Parathyroid adenoma (tissue), 2 donors: ENCODE data around the gene ESYT3.
"Not testable (repeated sequence)": the region's sequence is repeated elsewhere in the genome, so short reads cannot be mapped to it uniquely, and the experiment has no call there.

Source experiments
- H2AFZ ChIP-seq: fragments of 300-600 bp; sonication (generic); one replicate; pipeline ENCODE4 v1.7.0; 2017; ENCODE audit warnings: antibody characterized with exemption, mild to moderate bottlenecking
- H3K27ac ChIP-seq: fragments of 300-600 bp; sonication (generic); one replicate; pipeline ENCODE4 v1.7.0; 2017
- H3K27me3 ChIP-seq: fragments of 300-600 bp; sonication (generic); one replicate; pipeline ENCODE4 v1.7.0; 2017; ENCODE audit warnings: low read length; ENCODE audit not compliant: control insufficient read depth, insufficient read depth
- H3K36me3 ChIP-seq: fragments of 300-600 bp; sonication (generic); one replicate; pipeline ENCODE4 v1.7.0; 2017; ENCODE audit warnings: low read length; ENCODE audit not compliant: control insufficient read depth, insufficient read depth
- H3K4me1 ChIP-seq: fragments of 300-600 bp; sonication (generic); one replicate; pipeline ENCODE4 v1.7.0; 2017; ENCODE audit warnings: control low read depth
- H3K4me2 ChIP-seq: fragments of 300-600 bp; sonication (generic); one replicate; pipeline ENCODE4 v1.7.0; 2017; ENCODE audit warnings: low read length
- H3K4me3 ChIP-seq: fragments of 300-600 bp; sonication (generic); one replicate; pipeline ENCODE4 v1.7.0; 2017; ENCODE audit warnings: low read depth, low read length
- H3K79me2 ChIP-seq: fragments of 300-600 bp; sonication (generic); one replicate; pipeline ENCODE4 v1.7.0; 2017; ENCODE audit warnings: control low read depth
- H3K9ac ChIP-seq: fragments of 300-600 bp; sonication (generic); one replicate; pipeline ENCODE4 v1.7.0; 2017; ENCODE audit warnings: mild to moderate bottlenecking
- H3K9me3 ChIP-seq: fragments of 300-600 bp; sonication (generic); one replicate; pipeline ENCODE4 v1.7.0; 2017; ENCODE audit warnings: low read length; ENCODE audit not compliant: control insufficient read depth
- CTCF ChIP-seq: fragments of 300-600 bp; sonication (generic); IDR thresholded peaks from one replicate; pipeline ENCODE4 v1.7.0; 2017; ENCODE audit warnings: antibody characterized with exemption, mild to moderate bottlenecking
- donor health status: primary hyperparathyroidism.

The ESYT3 gene

GRCh38 chr3:138513090-138513843 is 78.9 kb downstream of the ESYT3 start:
- H3K36me3 ChIP-seq = no peaks in the 10 kb centered on the region
- no peak overlapping the region for H3K4me2 ChIP-seq
- TF ChIP-seq CTCF = no peak
- no peaks in the 10 kb centered on the region for H3K27me3 ChIP-seq
- no peak overlapping the region for H2AFZ ChIP-seq
- no peaks in the 10 kb centered on the region for H3K4me1 ChIP-seq
- no peak overlapping the region for H3K27ac ChIP-seq
- H3K4me3 ChIP-seq = no peak overlapping the region
- H3K9me3 ChIP-seq = no peaks in the 10 kb centered on the region
- no peak overlapping the region for H3K9ac ChIP-seq
- H3K79me2 ChIP-seq = no peaks in the 10 kb centered on the region

- not testable (repeated sequence) for H3K9ac ChIP-seq, H3K9me3 ChIP-seq, H2AFZ ChIP-seq, H3K4me2 ChIP-seq, H3K79me2 ChIP-seq, H3K4me1 ChIP-seq, H3K36me3 ChIP-seq, H3K27me3 ChIP-seq, H3K27ac ChIP-seq, H3K4me3 ChIP-seq
These were observed 87.0 kb downstream of the ESYT3 start for GRCh38 chr3:138521445-138521844.
